OCI-LY3 (cell line): ENCODE measurements around the gene OPCML.

ENCODE experiments used
- CTCF ChIP-seq: fragments of 200-600, 300-600 bp; sonication (generic); IDR thresholded peaks from 2 replicates; pipeline ENCODE4 v1.5.1; 2014; ENCODE audit warnings: antibody characterized with exemption, low read length, low read depth
- EZH2phosphoT487 ChIP-seq: fragments of 200-600 bp; shearing (Covaris generic); IDR thresholded peaks from 2 replicates; pipeline ENCODE4 v1.6.1; 2018; ENCODE audit warnings: antibody characterized with exemption, mixed run types, low read depth

GRCh38 chr11:132717824-132718223, 814.5 kb downstream of the OPCML start:
- no peak for TF ChIP-seq CTCF
- TF ChIP-seq EZH2phosphoT487 = no peak
